AG04450 (cell line): Measurements from ENCODE around the gene GRM5. TPM values are rescaled to one million over a fixed set of nuclear protein-coding genes. Genes with fewer than 3 reads are reported as not detected.

Experiments
- CTCF ChIA-PET: fragments of 300-600, 350-600 bp; formaldehyde crosslinking; extraction: SDS; loops from one replicate; lab custom pipeline; 2022; ENCODE audit warnings: antibody characterized with exemption, inconsistent platforms; lab: Charles Lee
- POLR2A ChIA-PET: fragments of 350-600 bp; formaldehyde crosslinking; extraction: SDS; loops from one replicate; lab custom pipeline; 2021; ENCODE audit warnings: antibody characterized with exemption, inconsistent platforms; lab: Yijun Ruan, JAX
- DNase-seq: peaks from one replicate; pipeline ENCODE4 v3.0.0-alpha.2; 2011; ENCODE audit warnings: low read depth, low spot score
- H3K27ac ChIP-seq: one replicate; pipeline ENCODE4 v1.5.1; 2012; ENCODE audit warnings: low read depth, low read length, control low read depth
- H3K27me3 ChIP-seq: one replicate; pipeline ENCODE4 v1.6.0; 2012; ENCODE audit warnings: low read length; ENCODE audit not compliant: control insufficient read depth, insufficient read depth
- H3K4me3 ChIP-seq: 2 replicates; pipeline ENCODE4 v1.5.1; 2011; ENCODE audit warnings: mild to moderate bottlenecking, low read depth, low read length, control low read depth
- H3K9me3 ChIP-seq: 2 replicates; pipeline ENCODE4 v1.5.1; 2012; ENCODE audit warnings: low read length; ENCODE audit not compliant: control insufficient read depth, insufficient read depth
- polyA plus RNA-seq: library from polyadenylated mRNA; depleted of rRNA; stranded (reverse); fragments of >200 nt; gene quantifications from 2 replicates; pipeline ENCODE4 v1.2.3, GENCODE V29; 2011
- TF ChIP-seq, protein P1 (sequence below): IDR thresholded peaks from 2 replicates; pipeline ENCODE4 v1.5.1; 2011; ENCODE audit warnings: low read depth, low read length, control low read depth, inconsistent platforms

The GRM5 gene
- polyA plus RNA-seq, 1 experiment = 0.01 TPM

DNA sequence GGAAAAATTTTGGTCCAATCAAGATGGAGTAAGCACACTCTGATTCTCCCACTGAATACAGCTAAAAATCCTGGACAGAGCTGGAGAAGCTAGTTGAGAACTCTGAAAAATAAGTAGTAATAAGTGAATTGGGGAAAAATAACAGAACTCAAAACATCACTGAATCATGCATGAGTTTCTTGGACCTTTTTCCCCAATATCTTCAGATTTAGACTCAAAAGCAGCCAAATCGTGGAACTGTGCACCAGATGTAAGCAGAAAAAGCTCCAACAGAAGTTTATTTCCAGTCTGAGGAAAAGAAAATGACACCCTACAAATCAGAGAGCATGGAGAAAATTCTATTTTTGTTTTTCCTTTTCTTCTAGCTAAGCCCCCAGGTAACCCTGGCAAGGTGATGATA, 448.6 kb downstream of the GRM5 start:
- DNase-seq = no peak
- TF ChIP-seq, protein P1, sequence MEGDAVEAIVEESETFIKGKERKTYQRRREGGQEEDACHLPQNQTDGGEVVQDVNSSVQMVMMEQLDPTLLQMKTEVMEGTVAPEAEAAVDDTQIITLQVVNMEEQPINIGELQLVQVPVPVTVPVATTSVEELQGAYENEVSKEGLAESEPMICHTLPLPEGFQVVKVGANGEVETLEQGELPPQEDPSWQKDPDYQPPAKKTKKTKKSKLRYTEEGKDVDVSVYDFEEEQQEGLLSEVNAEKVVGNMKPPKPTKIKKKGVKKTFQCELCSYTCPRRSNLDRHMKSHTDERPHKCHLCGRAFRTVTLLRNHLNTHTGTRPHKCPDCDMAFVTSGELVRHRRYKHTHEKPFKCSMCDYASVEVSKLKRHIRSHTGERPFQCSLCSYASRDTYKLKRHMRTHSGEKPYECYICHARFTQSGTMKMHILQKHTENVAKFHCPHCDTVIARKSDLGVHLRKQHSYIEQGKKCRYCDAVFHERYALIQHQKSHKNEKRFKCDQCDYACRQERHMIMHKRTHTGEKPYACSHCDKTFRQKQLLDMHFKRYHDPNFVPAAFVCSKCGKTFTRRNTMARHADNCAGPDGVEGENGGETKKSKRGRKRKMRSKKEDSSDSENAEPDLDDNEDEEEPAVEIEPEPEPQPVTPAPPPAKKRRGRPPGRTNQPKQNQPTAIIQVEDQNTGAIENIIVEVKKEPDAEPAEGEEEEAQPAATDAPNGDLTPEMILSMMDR = no peak
- no peak overlapping the region for H3K4me3 ChIP-seq
- H3K9me3 ChIP-seq = no peaks in the 10 kb centered on the region
- no peaks in the 10 kb centered on the region for H3K27me3 ChIP-seq
- H3K27ac ChIP-seq = no peak overlapping the region
- ChIA-PET POLR2A (no interaction called here), CTCF (no interaction called here)

DNA sequence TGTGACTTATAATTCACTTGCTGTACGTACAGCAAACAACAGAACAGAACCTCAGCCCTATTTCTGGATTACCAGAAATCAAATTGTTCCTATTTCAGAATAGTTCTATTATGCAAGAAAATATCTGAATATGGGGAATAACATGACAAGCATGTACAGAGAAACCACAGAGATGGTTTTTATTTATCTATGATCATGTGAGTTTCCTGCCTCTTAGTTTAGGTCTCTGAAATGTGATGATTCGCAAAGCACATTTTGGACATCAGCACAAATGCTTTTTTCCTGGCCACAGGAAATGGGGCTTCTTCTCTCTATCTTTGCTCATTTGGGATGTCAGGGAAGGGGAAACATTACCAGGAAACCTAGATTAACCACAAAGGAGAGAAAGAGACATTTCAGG, 461.5 kb downstream of the GRM5 start:
- Histone ChIP-seq H3K4me3 (no peak overlapping the region), H3K27ac (peak overlapping the region; percentile 63), H3K9me3 (no peaks in the 10 kb centered on the region), H3K27me3 (no peaks in the 10 kb centered on the region)
- DNase-seq = peak; percentile 36
- TF ChIP-seq, protein P1 = no peak
- POLR2A ChIA-PET = no interaction called here
- CTCF ChIA-PET = interaction anchor here (1.6 kb wide), 1 partner anchor 588 kb away, joined by 4 read pairs; no protein-coding TSS in a partner anchor

DNA sequence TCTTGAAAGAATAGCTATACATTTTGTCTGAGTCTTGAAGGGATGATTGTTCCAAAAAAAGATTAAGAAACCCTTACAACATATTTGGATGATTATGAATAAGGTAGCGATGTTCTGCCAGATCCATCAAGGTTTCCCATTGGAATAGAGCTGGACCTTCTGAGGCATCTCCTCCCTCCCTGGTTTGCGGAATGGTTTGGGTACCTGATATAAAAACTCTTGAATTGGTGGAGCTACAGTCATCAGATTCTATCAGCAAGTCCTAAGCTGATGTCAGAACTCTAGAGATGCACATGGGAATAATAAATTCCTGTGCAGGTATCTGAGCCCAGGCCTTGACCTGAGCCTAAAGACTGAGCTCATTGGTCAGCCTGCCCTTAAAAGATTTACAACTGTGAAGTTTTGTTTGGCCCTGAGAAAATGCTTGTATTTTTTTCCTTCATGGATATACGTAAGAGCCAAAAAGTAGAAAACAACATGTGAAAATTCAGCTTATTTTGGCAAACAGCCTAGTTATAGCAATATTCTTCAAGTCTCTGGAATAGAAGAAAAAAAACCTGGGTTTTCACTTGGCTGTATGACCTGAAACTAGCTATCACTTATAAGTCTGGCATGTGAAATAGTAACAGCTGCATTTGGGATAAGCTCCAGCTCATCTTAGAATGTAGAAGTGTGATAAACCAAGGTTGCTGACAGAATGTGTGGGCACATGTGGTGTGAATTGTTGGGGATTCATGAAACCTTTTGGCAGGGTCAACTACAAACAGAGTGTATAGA, 462.5 kb downstream of the GRM5 start:
- CTCF ChIA-PET = interaction anchor here (0.6 to 1.6 kb wide), 4 partner anchors 50 to 587 kb away, joined by 3 to 5 read pairs (median 4); no protein-coding TSS in a partner anchor
- Histone ChIP-seq H3K4me3 (no peak overlapping the region), H3K27me3 (no peaks in the 10 kb centered on the region), H3K27ac (no peak overlapping the region), H3K9me3 (no peaks in the 10 kb centered on the region)
- POLR2A ChIA-PET = no interaction called here
- no peak for DNase-seq
- TF ChIP-seq, protein P1 = no peak

DNA sequence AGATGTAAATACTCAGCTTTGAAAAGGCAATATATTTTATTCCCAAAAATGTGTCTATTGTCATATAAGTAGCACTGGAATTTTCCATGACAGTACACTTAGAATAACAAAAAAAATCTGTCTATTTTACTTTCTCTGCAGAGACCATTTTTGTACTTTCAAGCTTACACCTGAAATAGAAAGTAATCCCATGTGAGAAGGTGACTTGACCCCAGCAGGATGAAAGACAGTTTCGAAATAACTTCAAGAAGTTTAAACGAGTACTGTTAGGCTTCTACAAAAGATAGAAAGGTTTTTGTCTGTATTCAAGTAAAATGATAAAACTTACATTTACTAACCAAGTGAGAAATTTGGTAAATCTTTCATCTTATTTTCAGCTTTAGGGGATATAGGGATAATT, 468.4 kb downstream of the GRM5 start:
- H3K27me3 ChIP-seq = no peaks in the 10 kb centered on the region
- no peak overlapping the region for H3K27ac ChIP-seq
- CTCF ChIA-PET = interaction anchor here (0.6 to 1.1 kb wide), 2 partner anchors 10 to 23 kb away, joined by 3 read pairs; no protein-coding TSS in a partner anchor
- no peaks in the 10 kb centered on the region for H3K9me3 ChIP-seq
- no peak for DNase-seq
- no peak overlapping the region for H3K4me3 ChIP-seq
- POLR2A ChIA-PET = no interaction called here
- TF ChIP-seq, protein P1 = no peak

DNA sequence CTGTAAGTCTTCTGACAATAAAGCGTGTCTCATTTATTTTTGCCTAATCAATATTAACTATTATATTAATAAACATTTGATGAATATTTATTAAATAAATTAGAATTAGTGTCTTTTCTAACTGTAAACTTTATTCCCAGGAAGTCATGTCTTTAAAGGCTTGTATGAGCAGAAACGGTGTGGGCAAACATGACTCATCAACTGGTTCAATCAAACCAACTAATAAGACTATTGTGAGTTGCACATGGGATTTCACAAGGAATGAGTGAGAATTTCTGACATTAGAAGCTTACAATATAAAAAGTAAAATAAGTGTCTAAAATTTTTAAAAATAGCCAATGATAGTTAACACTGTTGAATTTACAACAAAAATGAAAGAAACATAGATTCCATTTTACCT, 469.0 kb downstream of the GRM5 start:
- Histone ChIP-seq H3K4me3 (no peak overlapping the region), H3K27ac (no peak overlapping the region), H3K9me3 (no peaks in the 10 kb centered on the region), H3K27me3 (no peaks in the 10 kb centered on the region)
- CTCF ChIA-PET = interaction anchor here (1.1 kb wide), 1 partner anchor 10 kb away, joined by 3 read pairs; no protein-coding TSS in a partner anchor
- POLR2A ChIA-PET = no interaction called here
- TF ChIP-seq, protein P1 = no peak
- DNase-seq = no peak
